Testis (tissue), 3 donors: ENCODE results near the gene COL26A1. TPM values are rescaled to one million over a fixed set of nuclear protein-coding genes. Genes with fewer than 3 reads are reported as not detected.

Experiments
- DNase-seq: peaks from one replicate; pipeline ENCODE4 v3.0.0-alpha.2; 2019
- H3K27ac ChIP-seq, 2 donors: fragments of 200-600 bp; sonication (generic); one replicate each; pipeline ENCODE4 v1.5.1; 2019
- H3K27me3 ChIP-seq: fragments of 200-600 bp; sonication (generic); one replicate; pipeline ENCODE4 v1.5.1; 2019
- H3K36me3 ChIP-seq: fragments of 200-600 bp; sonication (generic); one replicate; pipeline ENCODE4 v1.5.1; 2017; ENCODE audit warnings: low read depth; ENCODE audit errors: missing control alignments
- H3K4me1 ChIP-seq: fragments of 200-600 bp; sonication (generic); one replicate; pipeline ENCODE4 v1.5.1; 2019
- H3K4me3 ChIP-seq, 2 donors: fragments of 200-600 bp; sonication (generic); one replicate each; pipeline ENCODE4 v1.5.1; 2017 to 2019
- H3K9me3 ChIP-seq: fragments of 200-600 bp; sonication (generic); one replicate; pipeline ENCODE4 v1.5.1; 2017
- POLR2A ChIP-seq: fragments of 450-650 bp; IDR thresholded peaks from one replicate; pipeline ENCODE4 v1.6.1; 2017; ENCODE audit warnings: antibody characterized with exemption, mild to moderate bottlenecking, moderate library complexity
- WGBS, 2 donors: methylation state at CpG; one replicate each; pipeline ENCODE4 v1.1.5; 2018; 5-methylcytosine and 5-hydroxymethylcytosine counted together
- intact Hi-C: fragments of 100-400 bp; cut with DNase I; formaldehyde crosslinking; loops from one replicate; pipeline ENCODE4 v1.15.1; 2023; ENCODE audit warnings: low total_unique reads
- polyA plus RNA-seq: library from polyadenylated mRNA; stranded (reverse); fragments of 350-450 nt; fragmentation: Illumina TruSeq; extraction: RNeasy Lipid Tissue Mini Kit (QIAGEN cat#74804); gene quantifications from one replicate; pipeline ENCODE4 v1.2.3, GENCODE V29; 2014; ENCODE audit warnings: low read depth, low replicate concordance; ENCODE audit not compliant: insufficient read depth
- total RNA-seq, 2 donors: library from RNA; depleted of rRNA; stranded (reverse); fragments of >200 nt; gene quantifications; one replicate each; pipeline ENCODE4 v1.2.3, GENCODE V29; 2016
- TF ChIP-seq, protein P1 (sequence below), 3 experiments: fragments of 450-650 bp in 2 of 3; fragments of 200-600 bp in 1 of 3; sonication (generic) in 1 of 3; IDR thresholded peaks; one replicate each; pipeline ENCODE4 v1.5.1; 2016 to 2019; ENCODE audit warnings: antibody characterized with exemption in 3 of 3, mild to moderate bottlenecking in 2 of 3, moderate library complexity in 1 of 3

COL26A1 gene
- total and polyA plus RNA-seq, 3 donors from 2014 or later: 0.94 to 3.1 (median 1.1) TPM

DNA sequence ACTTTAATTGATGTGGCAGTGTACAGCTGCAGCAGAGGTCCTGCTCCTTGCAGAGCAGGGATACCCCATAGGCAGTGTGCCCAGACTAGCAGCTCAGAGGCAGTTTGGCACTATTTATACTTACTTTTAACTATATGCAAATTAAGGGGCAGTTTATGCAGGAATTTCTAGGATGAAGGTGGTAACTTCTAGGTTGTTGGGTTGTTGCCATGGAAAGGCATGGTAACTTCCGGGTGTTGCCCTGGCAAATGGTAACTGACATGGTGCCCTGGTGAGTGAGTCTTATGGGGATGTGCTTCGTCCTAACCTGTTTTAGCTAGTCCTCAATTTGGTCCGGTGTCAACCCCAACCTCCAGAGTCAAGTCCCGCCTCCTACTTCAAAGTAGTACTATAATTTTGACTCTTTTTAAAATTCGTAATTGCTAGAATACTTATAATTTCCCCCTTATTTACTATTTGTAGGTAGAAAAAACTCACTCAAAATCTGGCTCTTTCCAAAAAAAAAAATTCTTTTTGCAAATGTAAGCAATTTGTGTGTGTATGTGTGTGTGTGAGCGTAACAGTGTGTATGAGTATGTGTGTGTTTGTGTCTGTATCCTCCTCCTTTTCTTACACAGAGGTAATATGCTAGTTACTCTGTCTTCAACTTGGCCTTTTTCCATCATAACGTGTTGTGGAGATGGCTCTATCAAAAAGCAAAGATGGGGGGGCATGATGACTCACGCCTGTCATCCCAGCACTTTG, 5.9 kb downstream of the COL26A1 start:
- Histone ChIP-seq H3K4me1 (peaks cover 8% of the 10 kb centered on the region), H3K36me3 (no peaks in the 10 kb centered on the region), H3K27me3 (no peaks in the 10 kb centered on the region), H3K27ac (no peak overlapping the region), H3K9me3 (no peaks in the 10 kb centered on the region), H3K4me3 (no peak overlapping the region)
- intact Hi-C loops: no loop called here
- no peak for DNase-seq
- TF ChIP-seq POLR2A: no peak
- TF ChIP-seq, protein P1, sequence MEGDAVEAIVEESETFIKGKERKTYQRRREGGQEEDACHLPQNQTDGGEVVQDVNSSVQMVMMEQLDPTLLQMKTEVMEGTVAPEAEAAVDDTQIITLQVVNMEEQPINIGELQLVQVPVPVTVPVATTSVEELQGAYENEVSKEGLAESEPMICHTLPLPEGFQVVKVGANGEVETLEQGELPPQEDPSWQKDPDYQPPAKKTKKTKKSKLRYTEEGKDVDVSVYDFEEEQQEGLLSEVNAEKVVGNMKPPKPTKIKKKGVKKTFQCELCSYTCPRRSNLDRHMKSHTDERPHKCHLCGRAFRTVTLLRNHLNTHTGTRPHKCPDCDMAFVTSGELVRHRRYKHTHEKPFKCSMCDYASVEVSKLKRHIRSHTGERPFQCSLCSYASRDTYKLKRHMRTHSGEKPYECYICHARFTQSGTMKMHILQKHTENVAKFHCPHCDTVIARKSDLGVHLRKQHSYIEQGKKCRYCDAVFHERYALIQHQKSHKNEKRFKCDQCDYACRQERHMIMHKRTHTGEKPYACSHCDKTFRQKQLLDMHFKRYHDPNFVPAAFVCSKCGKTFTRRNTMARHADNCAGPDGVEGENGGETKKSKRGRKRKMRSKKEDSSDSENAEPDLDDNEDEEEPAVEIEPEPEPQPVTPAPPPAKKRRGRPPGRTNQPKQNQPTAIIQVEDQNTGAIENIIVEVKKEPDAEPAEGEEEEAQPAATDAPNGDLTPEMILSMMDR (IDR thresholded peaks at IDR 0.05): no peak
- 74 to 91% methylated on average over 8 of the region's 8 CpGs for WGBS, 2 donors

DNA sequence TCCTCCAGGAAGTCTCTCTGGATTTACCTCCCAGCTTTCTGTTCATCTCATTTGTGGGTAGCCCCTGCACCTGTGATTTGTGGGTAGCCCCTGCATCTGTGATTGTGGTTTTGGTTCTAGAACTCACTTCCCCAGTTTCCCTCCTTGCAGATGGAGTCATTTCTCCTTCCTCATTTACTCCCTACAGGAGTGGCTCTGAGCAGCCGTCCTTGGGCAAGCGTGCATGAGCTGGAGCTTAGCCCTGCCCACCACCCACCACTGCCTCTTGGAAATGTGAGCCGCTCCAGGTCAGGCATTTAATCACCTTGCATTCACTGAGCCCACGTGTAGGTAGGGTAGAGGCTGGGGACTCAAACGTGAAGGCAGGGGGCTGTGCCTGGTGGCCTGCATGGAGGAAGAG, 8.2 kb downstream of the COL26A1 start:
- intact Hi-C loops: no loop called here
- no peak overlapping the region for H3K27ac ChIP-seq
- no peak for DNase-seq
- no peaks in the 10 kb centered on the region for H3K4me1 ChIP-seq
- H3K9me3 ChIP-seq: no peaks in the 10 kb centered on the region
- H3K27me3 ChIP-seq: no peaks in the 10 kb centered on the region
- H3K36me3 ChIP-seq: no peaks in the 10 kb centered on the region
- H3K4me3 ChIP-seq: no peak overlapping the region
- WGBS, 2 donors: 60 to 70% methylated on average over 2 to 5 of the region's 5 CpGs
- TF ChIP-seq POLR2A: no peak
- TF ChIP-seq, protein P1 (IDR thresholded peaks at IDR 0.05): no peak

DNA sequence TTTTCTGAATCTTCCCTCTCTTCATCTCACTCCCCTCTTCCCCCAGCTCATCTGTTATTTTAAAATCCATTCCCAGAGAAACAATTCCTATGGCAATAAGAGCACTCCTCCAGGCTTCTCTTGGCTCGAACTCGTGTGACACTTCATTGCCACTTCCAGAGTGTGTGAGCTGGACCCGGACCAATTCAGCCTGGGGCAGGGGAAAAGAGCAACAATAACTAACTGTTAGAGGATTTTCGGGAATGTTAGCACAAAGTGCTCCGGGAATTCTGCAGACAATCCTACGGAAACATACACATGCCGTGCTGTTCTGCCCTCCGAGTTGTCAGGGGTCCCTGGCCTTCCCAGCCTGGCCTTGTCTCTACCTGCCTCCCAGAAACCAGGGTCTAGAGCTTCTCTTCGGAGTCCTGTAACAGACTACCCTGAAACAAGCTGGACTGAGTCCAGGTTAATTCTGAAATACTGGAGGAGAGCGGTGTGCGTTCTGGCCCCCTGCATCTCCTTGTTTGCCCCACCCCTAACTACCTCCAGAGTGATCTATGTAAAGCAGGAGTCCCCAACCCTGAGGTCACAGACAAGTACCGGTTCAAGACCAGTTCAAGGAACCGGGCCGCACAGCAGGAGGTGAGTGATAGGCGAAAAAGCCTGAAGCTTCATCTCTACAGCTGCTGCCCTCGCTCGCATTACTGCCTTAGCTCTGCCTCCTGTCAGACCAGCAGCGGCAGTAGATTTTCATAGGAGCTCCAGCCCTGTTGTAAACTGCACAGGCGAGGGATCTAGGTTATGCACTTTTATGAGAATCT, 11.3 kb downstream of the COL26A1 start:
- no peaks in the 10 kb centered on the region for H3K9me3 ChIP-seq
- no peak overlapping the region for H3K27ac ChIP-seq
- TF ChIP-seq POLR2A: no peak
- TF ChIP-seq, protein P1 (IDR thresholded peaks at IDR 0.05): no peak
- WGBS, 2 donors: 56 to 65% methylated on average over 19 of the region's 19 CpGs
- intact Hi-C loops: no loop called here
- H3K27me3 ChIP-seq: no peaks in the 10 kb centered on the region
- H3K36me3 ChIP-seq: no peaks in the 10 kb centered on the region
- DNase-seq: no peak
- H3K4me1 ChIP-seq: no peaks in the 10 kb centered on the region
- H3K4me3 ChIP-seq: no peak overlapping the region

DNA sequence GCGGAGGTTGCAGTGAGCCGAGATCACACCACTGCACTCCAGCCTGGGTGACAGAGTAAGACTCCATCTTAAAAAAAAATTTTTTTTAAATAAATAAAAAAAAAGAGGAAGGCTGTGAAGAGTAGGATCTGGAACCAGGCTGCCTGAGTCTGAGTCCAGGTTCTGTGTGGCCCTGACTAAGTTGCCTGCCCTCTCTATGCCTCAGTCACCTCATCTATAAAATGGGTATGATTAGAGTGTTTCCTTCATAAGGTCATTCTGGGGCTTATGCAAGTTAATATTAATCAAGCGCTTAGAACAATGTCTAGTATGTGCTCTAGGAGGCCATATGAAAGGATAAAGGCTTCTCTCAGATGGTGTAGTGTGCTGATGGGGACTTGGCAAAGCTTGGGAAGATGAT, 12.3 kb downstream of the COL26A1 start:
- Histone ChIP-seq H3K27me3 (no peaks in the 10 kb centered on the region), H3K9me3 (no peaks in the 10 kb centered on the region), H3K36me3 (no peaks in the 10 kb centered on the region), H3K4me1 (no peaks in the 10 kb centered on the region), H3K27ac (no peak overlapping the region), H3K4me3 (no peak overlapping the region)
- TF ChIP-seq, protein P1 (IDR thresholded peaks at IDR 0.05): no peak
- TF ChIP-seq POLR2A: no peak
- DNase-seq: no peak
- WGBS, 2 donors: 87 to 95% methylated on average over 3 of the region's 3 CpGs
- intact Hi-C loops: no loop called here
